Measurements from ENCODE around the gene ADAMTS4. TPM values are rescaled to one million over a fixed set of nuclear protein-coding genes. Genes with fewer than 3 reads are reported as not detected.

The ADAMTS4 gene
- total and polyA plus RNA-seq, 9 of the 15 experiments (the other 6 are each of a cell fraction or from before 2014, with no cell fraction given) = 0.07 to 3.7 (median 0.41) TPM

- TF ChIP-seq ZNF592 (IDR thresholded peaks at IDR 0.05) (0 out of 2 replicates have a peak, but pooled peaks have one; percentile 6), ARNT (IDR thresholded peaks at IDR 0.05) (0 out of 4 replicates have a peak, but pooled peaks of 1 of the 2 experiments have one; percentile 42), RCOR1 (IDR thresholded peaks at IDR 0.05; ENCODE audit: borderline replicate concordance in 1 of 2, low read depth in 2 of 2, low read length in 2 of 2) (no peak), NFIX (CRISPR knock-in tag; IDR thresholded peaks at IDR 0.05; ENCODE audit: low read depth) (no peak), CSDE1 (IDR thresholded peaks at IDR 0.05) (no peak), GABPB2 (CRISPR knock-in tag; conservative IDR thresholded peaks at IDR 0.05) (no peak), ZNF316 (IDR thresholded peaks at IDR 0.05) (no peak), NR3C1 (CRISPR knock-in tag; IDR thresholded peaks at IDR 0.05) (no peak), NR0B1 (IDR thresholded peaks at IDR 0.05; ENCODE audit: partially characterized antibody) (no peak), SMARCA4 (IDR thresholded peaks at IDR 0.05) (0 out of 2 replicates have a peak, but pooled peaks have one; percentile 9), SRF (CRISPR knock-in tag; IDR thresholded peaks at IDR 0.05) (no peak), ZBTB2 (IDR thresholded peaks at IDR 0.05) (peak; percentile 50; the same call in 1 of the 2 replicates), MTA3 (IDR thresholded peaks at IDR 0.05; ENCODE audit: borderline replicate concordance) (no peak), BRD9 (IDR thresholded peaks at IDR 0.05; ENCODE audit: low read depth, partially characterized antibody) (peak; percentile 37), SMAD4 (CRISPR knock-in tag; conservative IDR thresholded peaks at IDR 0.05) (no peak), ID3 (CRISPR knock-in tag; IDR thresholded peaks at IDR 0.05) (no peak), ID3 (tag; IDR thresholded peaks at IDR 0.05) (0 out of 2 replicates have a peak, but pooled peaks have one; percentile 12), XRCC3 (IDR thresholded peaks at IDR 0.05) (no peak), MBD1 (CRISPR knock-in tag; IDR thresholded peaks at IDR 0.05) (peak; percentile 67; the same call in 1 of the 2 replicates)
Measured at GRCh38 chr1:161177936-161178244, 21.0 kb downstream of the ADAMTS4 start (continued).
